ENCODE results near the gene ZNF587B.
"Not testable (repeated sequence)": the region's sequence is repeated elsewhere in the genome, so short reads cannot be mapped to it uniquely, and the experiment has no call there.

Gene ZNF587B

DNA sequence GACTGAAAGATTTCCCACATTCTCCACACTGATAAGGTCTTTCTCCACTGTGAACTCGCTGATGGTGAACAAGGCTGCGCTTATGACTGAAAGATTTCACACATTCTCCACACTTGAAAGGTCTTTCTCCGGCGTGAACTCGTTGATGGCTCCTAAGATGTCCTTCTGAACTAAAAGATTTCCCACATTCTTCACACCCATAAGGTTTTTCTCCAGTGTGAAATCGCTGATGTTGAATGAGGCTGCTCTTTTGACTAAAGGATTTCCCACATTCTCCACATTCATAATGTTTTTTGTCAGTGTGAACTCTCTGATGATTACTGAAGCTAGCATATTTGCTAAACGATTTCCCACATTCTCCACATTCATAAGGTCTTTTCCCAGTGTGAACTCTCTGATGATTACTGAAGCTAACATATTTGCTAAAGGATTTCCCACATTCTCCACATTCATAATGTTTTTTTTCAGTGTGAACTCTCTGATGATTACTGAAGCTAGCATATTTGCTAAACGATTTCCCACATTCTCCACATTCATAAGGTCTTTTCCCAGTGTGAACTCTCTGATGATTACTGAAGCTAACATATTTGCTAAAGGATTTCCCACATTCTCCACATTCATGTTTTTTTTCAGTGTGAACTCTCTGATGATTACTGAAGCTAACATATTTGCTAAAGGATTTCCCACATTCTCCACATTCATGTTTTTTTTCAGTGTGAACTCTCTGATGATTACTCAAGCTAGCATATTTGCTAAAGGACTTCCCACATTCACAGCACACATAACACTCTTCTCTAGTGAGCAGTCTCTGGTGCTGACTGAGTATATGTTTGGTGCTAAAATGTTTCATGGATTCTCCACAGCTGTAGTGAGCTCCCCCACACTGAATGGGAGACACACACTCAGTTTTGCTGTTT lies 44.0 kb downstream of the ZNF587B start:
- not testable (repeated sequence) for DNase-seq

DNA sequence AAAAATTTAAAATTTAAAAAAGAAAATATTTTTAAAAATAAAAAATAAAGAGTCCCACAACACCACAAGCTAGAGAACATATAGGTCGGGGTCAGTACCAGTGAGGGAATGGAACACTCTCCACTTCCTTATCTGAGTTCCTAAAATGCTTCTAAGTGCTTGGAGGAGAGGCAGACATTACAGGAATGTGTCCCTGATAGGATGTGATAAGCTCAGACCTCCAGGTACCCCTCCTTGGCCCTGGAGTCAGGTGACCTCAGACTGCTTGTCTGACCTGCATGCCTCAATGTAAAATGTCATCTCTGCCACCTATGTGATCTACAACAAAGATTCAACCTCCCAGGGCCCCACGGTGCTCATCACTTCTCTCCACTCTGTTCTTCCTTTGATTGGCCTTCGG lies 55.9 kb downstream of the ZNF587B start:
- no peak for DNase-seq

DNA sequence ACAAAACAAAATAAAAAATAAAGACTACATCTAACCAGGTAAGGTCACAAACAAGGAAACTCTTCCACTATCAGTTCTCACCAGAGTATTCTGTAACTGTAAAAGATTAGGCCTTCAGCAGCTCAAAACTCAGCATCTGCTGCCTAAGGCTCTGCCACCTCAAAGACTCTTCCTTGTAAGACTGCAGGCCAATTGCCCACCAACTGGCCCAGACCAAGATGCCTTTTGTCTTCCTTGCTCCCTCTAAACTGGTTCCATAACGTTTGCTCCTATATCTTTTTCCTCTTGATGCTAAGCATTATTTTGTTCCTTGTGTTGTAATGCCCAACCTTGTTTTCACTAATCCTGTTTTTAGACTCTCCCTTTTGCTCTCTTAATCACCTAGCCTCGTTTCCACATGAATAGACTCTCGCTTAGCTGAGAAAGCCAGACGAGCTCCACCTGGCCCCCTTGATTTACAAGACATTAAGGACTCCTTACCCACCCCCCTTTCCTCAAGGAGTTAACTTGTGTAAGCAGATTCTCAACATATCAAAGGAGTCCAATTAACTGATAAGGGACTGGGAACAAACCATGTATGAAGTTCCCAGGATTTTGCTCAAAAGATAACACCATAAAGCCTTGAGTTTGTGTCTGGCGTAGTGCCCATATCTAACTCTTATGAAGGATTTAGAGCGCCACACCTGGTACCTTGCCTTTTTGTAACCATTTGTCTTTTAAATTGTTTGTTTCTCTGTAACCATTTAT lies 57.3 kb downstream of the ZNF587B start:
- no peak for DNase-seq

DNA sequence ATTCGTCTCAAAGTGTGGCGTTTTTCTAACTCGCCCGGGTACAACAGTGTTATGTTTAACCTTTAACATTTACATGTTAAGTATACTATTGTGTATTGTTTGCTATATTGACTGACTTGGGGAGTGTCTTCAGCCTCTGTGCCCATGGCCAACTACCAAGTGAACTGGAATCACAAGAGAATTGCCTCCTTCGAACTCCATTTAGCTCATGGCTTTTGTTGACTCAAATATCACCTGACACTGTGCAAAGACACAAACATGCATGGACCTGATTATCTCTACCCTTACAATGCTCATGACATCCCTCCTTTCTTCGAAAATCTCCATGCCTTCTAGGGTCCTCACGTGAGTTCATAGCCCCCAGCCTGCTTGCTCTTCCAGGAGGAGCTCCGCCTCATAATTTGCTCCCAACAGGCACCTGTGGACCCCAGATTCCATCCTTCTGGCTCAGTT lies 58.0 kb downstream of the ZNF587B start:
- no peak for DNase-seq

DNA sequence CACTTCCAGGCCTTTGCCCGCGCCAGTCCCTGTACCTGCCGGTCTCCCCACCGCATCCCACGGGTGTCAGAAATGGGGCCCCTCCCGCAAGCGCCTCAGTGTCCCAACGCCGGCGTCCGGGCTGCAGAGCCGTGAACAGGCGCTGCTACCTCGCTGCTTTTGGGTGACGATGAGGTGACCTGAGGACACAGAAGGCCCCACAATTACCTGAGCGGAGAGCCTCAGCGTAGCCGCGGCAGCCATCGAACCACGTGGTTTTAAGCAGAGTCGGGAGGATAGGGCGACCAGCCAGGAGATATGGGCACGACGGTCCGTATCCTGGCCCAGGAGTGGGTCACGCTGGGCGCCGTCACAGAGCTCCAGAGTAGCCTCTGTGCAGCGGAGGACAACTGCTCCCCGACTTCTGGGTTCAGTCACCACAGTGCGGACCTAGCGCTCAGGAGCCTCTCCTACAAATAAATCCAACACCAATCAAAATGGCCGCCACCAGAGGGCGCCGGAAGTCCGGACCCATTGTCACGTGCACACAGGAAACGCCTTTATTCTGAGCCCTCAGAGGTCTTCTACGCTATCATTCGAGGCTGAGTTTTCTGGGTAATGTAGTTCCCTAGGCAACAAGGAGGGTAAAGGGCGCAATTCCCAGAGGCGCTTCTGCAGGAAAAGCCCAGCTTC lies 58.6 kb downstream of the ZNF587B start, which contains the start of gene ZNF814:
ZNF814 (minus strand) TSS at position 478 of the 672 bp plus-strand sequence; CDS start at position 243, 235 bp downstream.
- peak; percentile 76 for DNase-seq

DNA sequence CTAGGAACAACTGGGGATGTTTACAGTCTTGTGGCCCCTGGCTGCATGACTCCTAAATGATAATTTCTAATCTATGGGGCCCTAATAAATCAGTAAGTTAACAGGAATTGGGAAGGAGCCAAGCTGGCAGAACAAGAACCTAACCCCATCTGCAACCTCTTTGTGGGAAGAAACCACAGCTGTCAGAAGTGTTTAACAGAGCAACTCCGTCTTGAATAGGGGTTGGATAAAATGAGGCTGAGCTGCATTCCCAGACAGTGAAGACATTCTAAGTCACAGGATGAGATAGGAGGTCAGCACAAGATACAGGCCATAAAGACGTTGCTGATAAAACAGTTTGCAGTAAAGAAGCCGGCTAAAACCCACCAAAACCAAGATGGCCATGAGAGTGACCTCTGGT lies 60.6 kb downstream of the ZNF587B start:
- not testable (repeated sequence) for DNase-seq

Data from suppressor macrophage treated with lipopolysaccharide for 4 hours (primary cell).